GM23248 (cell line): ENCODE results near the gene NFKB1. TPM values are rescaled to one million over a fixed set of nuclear protein-coding genes. Genes with fewer than 3 reads are reported as not detected.

Experiments
- DNase-seq: peaks from one replicate; pipeline ENCODE4 v3.0.0-alpha.2; 2015
- H2AFZ ChIP-seq: fragments of 200-600 bp; sonication (generic); 2 replicates; pipeline ENCODE4 v1.6.1; 2016; ENCODE audit warnings: antibody characterized with exemption
- H3F3A ChIP-seq: fragments of 200-600 bp; sonication (generic); 2 replicates; pipeline ENCODE4 v1.6.1; 2016; ENCODE audit warnings: mild to moderate bottlenecking, antibody characterized with exemption, mixed run types; ENCODE audit not compliant: insufficient read depth
- H3K27ac ChIP-seq: fragments of 200-600 bp; sonication (generic); 2 replicates; pipeline ENCODE4 v1.5.1; 2016; ENCODE audit warnings: mild to moderate bottlenecking
- H3K27me3 ChIP-seq: fragments of 200-600 bp; sonication (generic); replicated peaks from 2 replicates; pipeline ENCODE4 v1.6.1; 2016; ENCODE audit warnings: mild to moderate bottlenecking; ENCODE audit not compliant: insufficient read depth
- H3K36me3 ChIP-seq: fragments of 200-600 bp; sonication (generic); 2 replicates; pipeline ENCODE4 v1.6.1; 2016; ENCODE audit warnings: low read depth, mild to moderate bottlenecking
- H3K4me1 ChIP-seq: fragments of 200-600 bp; sonication (generic); 2 replicates; pipeline ENCODE4 v1.6.1; 2016; ENCODE audit warnings: mild to moderate bottlenecking; ENCODE audit not compliant: insufficient read depth
- H3K4me2 ChIP-seq: fragments of 200-600 bp; sonication (generic); one replicate; pipeline ENCODE4 v1.6.1; 2016; ENCODE audit warnings: mild to moderate bottlenecking; ENCODE audit not compliant: unreplicated experiment
- H3K4me3 ChIP-seq: fragments of 200-600 bp; sonication (generic); 2 replicates; pipeline ENCODE4 v1.5.1; 2016; ENCODE audit warnings: mild to moderate bottlenecking
- H3K79me2 ChIP-seq: fragments of 200-600 bp; sonication (generic); 2 replicates; pipeline ENCODE4 v1.6.1; 2016; ENCODE audit warnings: mild to moderate bottlenecking; ENCODE audit not compliant: insufficient read depth
- H3K9ac ChIP-seq: fragments of 200-600 bp; sonication (generic); 2 replicates; pipeline ENCODE4 v1.6.1; 2016; ENCODE audit warnings: mild to moderate bottlenecking
- H3K9me2 ChIP-seq: fragments of 200-600 bp; sonication (generic); 2 replicates; pipeline ENCODE4 v1.6.1; 2016; ENCODE audit warnings: mixed run types, mild to moderate bottlenecking, moderate library complexity; ENCODE audit not compliant: insufficient read depth
- H3K9me3 ChIP-seq: fragments of 200-600 bp; sonication (generic); one replicate; pipeline ENCODE4 v1.6.1; 2017; ENCODE audit warnings: low read depth
- H4K20me1 ChIP-seq: fragments of 200-600 bp; sonication (generic); 2 replicates; pipeline ENCODE4 v1.6.0; 2016; ENCODE audit not compliant: insufficient read depth
- EZH2 ChIP-seq: fragments of 200-600 bp; sonication (generic); IDR thresholded peaks from 2 replicates; pipeline ENCODE4 v1.6.1; 2018; ENCODE audit warnings: antibody characterized with exemption, mild to moderate bottlenecking; ENCODE audit not compliant: insufficient read depth, poor library complexity, severe bottlenecking
- EZH2phosphoT487 ChIP-seq: fragments of 200-600 bp; sonication (generic); IDR thresholded peaks from 2 replicates; pipeline ENCODE4 v1.6.1; 2018; ENCODE audit warnings: antibody characterized with exemption, moderate library complexity, mild to moderate bottlenecking, low read depth; ENCODE audit not compliant: insufficient read depth
- WGBS, 2 experiments: methylation state at CpG; one replicate each; pipeline ENCODE4 v1.1.6; 2015 to 2017; ENCODE audit warnings: low lambda C conversion rate in 2 of 2, low coverage in 1 of 2; ENCODE audit errors: missing lambda C conversion rate in 2 of 2; 5-methylcytosine and 5-hydroxymethylcytosine counted together
- in situ Hi-C: fragments of 300-500 bp; cut with MboI; formaldehyde crosslinking; loops from 2 replicates; pipeline ENCODE4 v1.15.0; 2020
- polyA plus RNA-seq: library from polyadenylated mRNA; unstranded; fragments of >200 nt; fragmentation: Nextera tagmentation; extraction: Ambion mirVana; gene quantifications from 2 replicates; pipeline ENCODE4 v1.2.1, GENCODE V29; 2016
- total RNA-seq: library from RNA; depleted of rRNA; stranded (reverse); fragments of >200 nt; shearing (Covaris generic); gene quantifications from 2 replicates; pipeline ENCODE4 v1.2.3, GENCODE V29; 2014

Gene NFKB1
- total and polyA plus RNA-seq, 2 experiments from 2014 or later: 5.8 to 30.2 TPM

DNA sequence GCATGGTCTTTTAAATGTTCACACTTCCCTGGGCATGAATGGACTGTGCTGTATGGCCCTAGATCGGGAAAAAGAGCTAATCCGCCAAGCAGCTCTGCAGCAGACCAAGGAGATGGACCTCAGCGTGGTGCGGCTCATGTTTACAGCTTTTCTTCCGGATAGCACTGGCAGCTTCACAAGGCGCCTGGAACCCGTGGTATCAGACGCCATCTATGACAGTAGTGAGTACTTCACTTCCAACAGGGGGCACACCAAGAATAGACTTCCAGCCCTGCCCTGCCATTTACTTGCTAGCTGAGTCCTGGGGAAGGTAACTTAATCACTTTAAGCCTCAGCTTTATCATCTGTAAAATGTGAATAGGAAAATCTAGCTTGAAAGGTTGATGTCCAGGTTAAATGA, 77.7 kb downstream of the NFKB1 start:
- Histone ChIP-seq H3K4me3 (no peak overlapping the region), H3K9me2 (no peaks in the 10 kb centered on the region), H2AFZ (no peak overlapping the region), H3F3A (no peaks in the 10 kb centered on the region), H3K4me1 (peaks cover 11% of the 10 kb centered on the region), H3K9me3 (no peaks in the 10 kb centered on the region), H3K79me2 (peaks cover 12% of the 10 kb centered on the region), H3K9ac (no peak overlapping the region), H4K20me1 (no peaks in the 10 kb centered on the region), H3K4me2 (no peak overlapping the region), H3K27ac (no peak overlapping the region), H3K36me3 (peaks cover 46% of the 10 kb centered on the region), H3K27me3 (no peaks in the 10 kb centered on the region)
- in situ Hi-C loops: no loop called here
- DNase-seq: no peak
- WGBS, 2 experiments: 82 to 88% methylated on average over 8 of the region's 8 CpGs
- TF ChIP-seq EZH2 (no peak), EZH2phosphoT487 (no peak)

DNA sequence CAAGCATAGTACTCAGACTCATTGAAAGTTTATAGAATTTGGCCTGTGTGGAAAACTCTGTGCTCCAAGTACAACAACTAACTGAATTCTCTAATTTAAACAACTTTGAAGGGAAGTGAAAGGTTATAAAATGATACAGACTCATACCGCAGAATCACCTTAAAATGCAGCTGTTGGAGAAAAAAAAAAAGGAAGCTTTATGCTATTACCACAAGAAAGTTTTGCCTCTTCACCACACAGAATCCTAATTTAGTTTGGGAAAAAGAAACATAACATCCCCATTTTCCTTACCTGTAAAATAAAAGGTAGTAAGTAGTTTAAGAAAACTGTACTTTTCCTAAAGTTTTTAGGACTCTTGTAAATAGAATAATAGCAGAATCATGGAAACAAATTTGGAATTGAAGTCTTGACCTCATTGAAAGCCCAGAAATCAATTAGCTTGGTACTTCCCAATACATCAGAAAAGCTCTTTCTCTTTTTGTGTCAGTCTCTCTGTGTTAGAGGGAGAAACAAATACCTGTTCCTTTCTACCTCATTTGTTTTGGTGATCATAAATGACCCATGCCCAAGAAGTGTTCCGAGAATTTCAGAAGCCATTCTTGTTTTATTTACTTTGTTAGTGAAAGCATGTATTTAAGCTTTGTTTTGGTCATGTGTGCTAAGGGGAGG, 78.8 kb downstream of the NFKB1 start:
- Histone ChIP-seq H3K27me3 (no peaks in the 10 kb centered on the region), H3K9me2 (no peaks in the 10 kb centered on the region), H3K79me2 (peaks cover 5% of the 10 kb centered on the region), H3K4me3 (no peak overlapping the region), H3K9me3 (no peaks in the 10 kb centered on the region), H4K20me1 (no peaks in the 10 kb centered on the region), H3K36me3 (peaks cover 52% of the 10 kb centered on the region), H3K9ac (no peak overlapping the region), H3K27ac (no peak overlapping the region), H2AFZ (no peak overlapping the region), H3K4me2 (no peak overlapping the region), H3K4me1 (peaks cover 11% of the 10 kb centered on the region), H3F3A (no peaks in the 10 kb centered on the region)
- 95 to 100% methylated on average over 2 of the region's 2 CpGs for WGBS, 2 experiments
- no peak for DNase-seq
- in situ Hi-C loops: no loop called here
- no peak for TF ChIP-seq EZH2
- no peak for TF ChIP-seq EZH2phosphoT487

DNA sequence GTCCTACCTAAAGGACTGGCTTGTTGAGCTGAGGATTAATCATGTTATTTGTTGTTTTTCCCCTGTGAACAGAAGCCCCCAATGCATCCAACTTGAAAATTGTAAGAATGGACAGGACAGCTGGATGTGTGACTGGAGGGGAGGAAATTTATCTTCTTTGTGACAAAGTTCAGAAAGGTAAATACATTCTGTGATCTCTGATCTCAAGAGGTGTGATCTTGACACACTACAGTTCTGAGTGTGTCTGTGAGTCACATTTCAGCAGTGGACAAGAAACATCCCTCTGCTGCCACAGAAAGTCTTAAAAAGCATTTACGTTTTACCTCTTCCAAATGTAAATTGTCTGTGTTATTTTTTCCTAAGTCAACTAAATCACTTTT, 79.3 kb downstream of the NFKB1 start:
- no peak overlapping the region for H3K27ac ChIP-seq
- no peak overlapping the region for H3K4me3 ChIP-seq
- H3K36me3 ChIP-seq: peaks cover 56% of the 10 kb centered on the region
- no peak overlapping the region for H3K9ac ChIP-seq
- H3F3A ChIP-seq: no peaks in the 10 kb centered on the region
- H3K27me3 ChIP-seq: no peaks in the 10 kb centered on the region
- peaks cover 10% of the 10 kb centered on the region for H3K4me1 ChIP-seq
- WGBS, 2 experiments: 73 to 82% methylated on average over 1 of the region's 1 CpG
- no peaks in the 10 kb centered on the region for H3K9me3 ChIP-seq
- H3K4me2 ChIP-seq: no peak overlapping the region
- in situ Hi-C loops: no loop called here
- no peaks in the 10 kb centered on the region for H3K9me2 ChIP-seq
- no peak overlapping the region for H2AFZ ChIP-seq
- no peak for DNase-seq
- no peaks in the 10 kb centered on the region for H4K20me1 ChIP-seq
- TF ChIP-seq EZH2phosphoT487 (no peak), EZH2 (no peak)
- H3K79me2 ChIP-seq: peaks cover 5% of the 10 kb centered on the region

DNA sequence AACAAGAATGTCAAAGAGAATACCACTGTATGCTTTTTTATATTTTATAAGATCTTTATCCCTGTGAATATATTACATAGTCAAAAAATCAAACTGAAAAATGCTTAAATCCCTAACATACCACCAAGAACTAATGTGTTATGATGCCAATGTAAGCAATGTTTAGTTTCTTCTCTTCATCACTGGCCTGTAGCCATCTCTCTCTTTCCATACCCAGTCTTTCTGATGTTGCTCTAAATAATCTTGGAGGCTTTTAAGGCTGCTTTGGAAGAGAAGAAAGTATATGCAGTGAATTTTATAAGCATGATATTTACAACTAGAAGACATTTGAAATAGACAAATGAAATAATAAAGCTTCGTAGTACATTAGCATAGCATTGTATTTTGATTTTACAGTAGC, 82.9 kb downstream of the NFKB1 start:
- Histone ChIP-seq H3F3A (no peaks in the 10 kb centered on the region), H3K79me2 (no peaks in the 10 kb centered on the region), H3K4me3 (no peak overlapping the region), H2AFZ (no peak overlapping the region), H3K9me2 (no peaks in the 10 kb centered on the region), H3K9me3 (no peaks in the 10 kb centered on the region), H3K27me3 (no peaks in the 10 kb centered on the region), H3K4me1 (no peaks in the 10 kb centered on the region), H3K9ac (no peak overlapping the region), H4K20me1 (no peaks in the 10 kb centered on the region), H3K36me3 (peaks cover 53% of the 10 kb centered on the region), H3K4me2 (no peak overlapping the region), H3K27ac (no peak overlapping the region)
- WGBS, 2 experiments: 92 to 95% methylated on average over 1 of the region's 1 CpG
- no peak for DNase-seq
- in situ Hi-C loops: no loop called here
- TF ChIP-seq EZH2phosphoT487 (no peak), EZH2 (no peak)
